DOHH2 (cell line): ENCODE data around the gene UPF2.

Source experiments
- EZH2phosphoT487 ChIP-seq: fragments of 200-600 bp; sonication (generic); IDR thresholded peaks from 2 replicates; pipeline ENCODE4 v1.6.1; 2017; ENCODE audit warnings: borderline replicate concordance, mild to moderate bottlenecking, antibody characterized with exemption, low read length, moderate library complexity, mixed read lengths
- TF ChIP-seq, protein P1 (sequence below): fragments of 200-600 bp; sonication (generic); IDR thresholded peaks from one replicate; pipeline ENCODE4 v1.5.1; 2014; ENCODE audit warnings: antibody characterized with exemption, mild to moderate bottlenecking, low read depth, low read length; ENCODE audit not compliant: poor library complexity, severe bottlenecking

DNA sequence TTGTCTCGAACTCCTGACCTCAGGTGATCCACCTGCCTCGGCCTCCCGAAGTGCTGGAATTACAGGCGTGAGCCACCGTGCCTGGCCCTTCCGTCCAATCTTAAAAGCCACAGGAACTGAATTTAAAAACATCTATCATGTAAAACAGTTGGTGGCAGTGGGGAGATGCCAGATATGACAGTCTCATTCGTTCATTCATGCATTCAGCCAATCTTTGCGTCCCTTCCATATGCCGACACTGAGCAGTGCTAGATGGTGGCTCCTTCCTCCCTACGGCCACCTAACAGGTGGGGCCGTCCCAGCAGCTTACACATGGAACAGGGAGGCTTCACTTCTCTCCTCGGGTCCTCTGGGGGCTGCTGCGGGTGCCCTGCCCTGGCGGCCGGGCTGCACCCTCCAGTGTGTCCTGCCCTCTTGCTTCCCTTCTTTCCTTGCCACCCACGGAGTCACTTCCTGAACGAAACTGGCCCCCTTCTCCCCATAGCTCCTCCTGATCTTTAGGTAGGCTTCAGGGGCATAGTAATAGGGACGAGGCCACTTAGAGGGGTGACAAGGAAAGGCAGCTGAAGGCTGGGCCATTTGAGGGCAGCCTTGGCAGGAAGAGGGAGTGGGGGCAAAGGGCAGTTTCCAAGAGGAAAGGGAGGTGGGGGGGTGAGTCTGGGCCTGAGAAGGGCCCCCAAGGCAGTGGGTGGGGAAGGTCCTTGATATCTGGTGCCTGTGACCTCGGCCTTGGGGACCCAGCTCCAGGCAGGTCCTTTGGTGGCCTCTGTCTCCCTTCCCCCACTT lies 165.6 kb downstream of the UPF2 start:
- TF ChIP-seq, protein P1, sequence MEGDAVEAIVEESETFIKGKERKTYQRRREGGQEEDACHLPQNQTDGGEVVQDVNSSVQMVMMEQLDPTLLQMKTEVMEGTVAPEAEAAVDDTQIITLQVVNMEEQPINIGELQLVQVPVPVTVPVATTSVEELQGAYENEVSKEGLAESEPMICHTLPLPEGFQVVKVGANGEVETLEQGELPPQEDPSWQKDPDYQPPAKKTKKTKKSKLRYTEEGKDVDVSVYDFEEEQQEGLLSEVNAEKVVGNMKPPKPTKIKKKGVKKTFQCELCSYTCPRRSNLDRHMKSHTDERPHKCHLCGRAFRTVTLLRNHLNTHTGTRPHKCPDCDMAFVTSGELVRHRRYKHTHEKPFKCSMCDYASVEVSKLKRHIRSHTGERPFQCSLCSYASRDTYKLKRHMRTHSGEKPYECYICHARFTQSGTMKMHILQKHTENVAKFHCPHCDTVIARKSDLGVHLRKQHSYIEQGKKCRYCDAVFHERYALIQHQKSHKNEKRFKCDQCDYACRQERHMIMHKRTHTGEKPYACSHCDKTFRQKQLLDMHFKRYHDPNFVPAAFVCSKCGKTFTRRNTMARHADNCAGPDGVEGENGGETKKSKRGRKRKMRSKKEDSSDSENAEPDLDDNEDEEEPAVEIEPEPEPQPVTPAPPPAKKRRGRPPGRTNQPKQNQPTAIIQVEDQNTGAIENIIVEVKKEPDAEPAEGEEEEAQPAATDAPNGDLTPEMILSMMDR = no peak
- no peak for TF ChIP-seq EZH2phosphoT487
